Breast epithelium (tissue), 4 donors: ENCODE measurements around the gene RUBCN. TPM values are rescaled to one million over a fixed set of nuclear protein-coding genes. Genes with fewer than 3 reads are reported as not detected.

Source experiments
- DNase-seq, 2 donors: peaks; one replicate each; pipeline ENCODE4 v3.0.0-alpha.2; 2019; ENCODE audit warnings: low spot score in 2 of 2
- H3K27ac ChIP-seq, 2 donors: fragments of 200-600 bp; sonication (generic) in 1 of 2; one replicate each; pipeline ENCODE4 v1.5.1; 2016 to 2019; ENCODE audit warnings: mild to moderate bottlenecking in 1 of 2
- H3K27me3 ChIP-seq, 2 donors: fragments of 200-600 bp; sonication (generic) in 1 of 2; one replicate each; pipeline versions ENCODE4 v1.5.1 to v1.6.0; 2017 to 2019; ENCODE audit warnings: control low read depth in 1 of 2, mild to moderate bottlenecking in 1 of 2
- H3K36me3 ChIP-seq: fragments of 200-600 bp; one replicate; pipeline ENCODE4 v1.5.1; 2019
- H3K4me1 ChIP-seq, 2 donors: fragments of 200-600 bp; sonication (generic); one replicate each; pipeline ENCODE4 v1.5.1; 2016 to 2019; ENCODE audit warnings: control low read depth in 1 of 2
- H3K4me3 ChIP-seq, 3 donors: fragments of 200-600 bp; sonication (generic); 1 replicate in 2 of 3; 2 replicates in 1 of 3; pipeline ENCODE4 v1.5.1; 2016 to 2019; ENCODE audit warnings: mild to moderate bottlenecking in 3 of 3, moderate library complexity in 2 of 3
- H3K9me3 ChIP-seq, 2 donors: fragments of 200-600 bp; sonication (generic) in 1 of 2; one replicate each; pipeline ENCODE4 v1.5.1; 2016 to 2019; ENCODE audit warnings: control low read depth in 1 of 2
- CTCF ChIP-seq, 3 donors: fragments of 450-650 bp; IDR thresholded peaks; one replicate each; pipeline ENCODE4 v1.5.1; 2016 to 2017; ENCODE audit warnings: antibody characterized with exemption in 3 of 3, mild to moderate bottlenecking in 3 of 3, moderate library complexity in 3 of 3
- POLR2A ChIP-seq: fragments of 450-650 bp; IDR thresholded peaks from one replicate; pipeline ENCODE4 v1.6.1; 2016; ENCODE audit warnings: antibody characterized with exemption, mild to moderate bottlenecking, moderate library complexity
- POLR2AphosphoS5 ChIP-seq, 3 donors: sonication (generic); formaldehyde crosslinking; IDR thresholded peaks; one replicate each; pipeline ENCODE4 v1.6.1; 2017; ENCODE audit warnings: antibody characterized with exemption in 3 of 3
- intact Hi-C: fragments of 100-400 bp; cut with DNase I; formaldehyde crosslinking; loops from one replicate; pipeline ENCODE4 v1.15.1; 2023; ENCODE audit warnings: low total_unique reads
- total RNA-seq, 3 donors: library from RNA; depleted of rRNA; stranded (reverse); fragments of >200 nt; gene quantifications; one replicate each; pipeline ENCODE4 v1.1.0, GENCODE V29; 2016

The RUBCN gene
- total RNA-seq, 3 donors from 2014 or later, result 26.3 to 36.4 (median 35.7) TPM

GRCh38 chr3:197722734-197723133, 14.0 kb downstream of the RUBCN start:
- no peak for DNase-seq
- intact Hi-C loops, result no loop called here
- no peak for TF ChIP-seq CTCF (IDR thresholded peaks at IDR 0.05)
- TF ChIP-seq POLR2AphosphoS5 (IDR thresholded peaks at IDR 0.05), result no peak
- no peak for TF ChIP-seq POLR2A
- Histone ChIP-seq H3K9me3 (no peaks in the 10 kb centered on the region), H3K27me3 (no peaks in the 10 kb centered on the region), H3K4me1 (no peaks in the 10 kb centered on the region), H3K27ac (no peak overlapping the region), H3K36me3 (no peaks in the 10 kb centered on the region), H3K4me3 (no peak overlapping the region)

GRCh38 chr3:197720694-197721093, 16.0 kb downstream of the RUBCN start:
- no peak for DNase-seq
- H3K36me3 ChIP-seq, result no peaks in the 10 kb centered on the region
- H3K27ac ChIP-seq, result no peak overlapping the region
- H3K4me3 ChIP-seq, result no peak overlapping the region
- no peaks in the 10 kb centered on the region for H3K27me3 ChIP-seq
- H3K9me3 ChIP-seq, result no peaks in the 10 kb centered on the region
- intact Hi-C loops, result no loop called here
- no peaks in the 10 kb centered on the region for H3K4me1 ChIP-seq
- TF ChIP-seq POLR2AphosphoS5 (IDR thresholded peaks at IDR 0.05), result no peak
- no peak for TF ChIP-seq CTCF (IDR thresholded peaks at IDR 0.05)
- no peak for TF ChIP-seq POLR2A

- H3K4me1 ChIP-seq, result no peaks in the 10 kb centered on the region
- no peak for DNase-seq
- TF ChIP-seq CTCF (IDR thresholded peaks at IDR 0.05), result no peak
- intact Hi-C loops, result no loop called here
- H3K9me3 ChIP-seq, result no peaks in the 10 kb centered on the region
- H3K27me3 ChIP-seq, result no peaks in the 10 kb centered on the region
- H3K4me3 ChIP-seq, result no peak overlapping the region
- no peak overlapping the region for H3K27ac ChIP-seq
- no peaks in the 10 kb centered on the region for H3K36me3 ChIP-seq
These were observed 17.8 kb downstream of the RUBCN start for GRCh38 chr3:197718891-197719290.

GRCh38 chr3:197714251-197714650, 22.5 kb downstream of the RUBCN start:
- intact Hi-C loops, result no loop called here

GRCh38 chr3:197713477-197713822, 23.3 kb downstream of the RUBCN start:
- TF ChIP-seq POLR2A (no peak), CTCF (IDR thresholded peaks at IDR 0.05) (no peak), POLR2AphosphoS5 (IDR thresholded peaks at IDR 0.05) (no peak)
- no peak for DNase-seq
- Histone ChIP-seq H3K36me3 (no peaks in the 10 kb centered on the region), H3K27me3 (no peaks in the 10 kb centered on the region), H3K4me3 (no peak overlapping the region), H3K4me1 (no peaks in the 10 kb centered on the region), H3K9me3 (no peaks in the 10 kb centered on the region), H3K27ac (peak overlapping the region; percentile 85 to 88)
- intact Hi-C loops, result no loop called here

More at GRCh38 chr3:197714251-197714650, 22.5 kb downstream of the RUBCN start:
- TF ChIP-seq CTCF (IDR thresholded peaks at IDR 0.05) (no peak), POLR2A (no peak), POLR2AphosphoS5 (IDR thresholded peaks at IDR 0.05) (no peak)
- Histone ChIP-seq H3K9me3 (no peaks in the 10 kb centered on the region), H3K27ac (no peak overlapping the region), H3K4me3 (no peak overlapping the region), H3K36me3 (no peaks in the 10 kb centered on the region), H3K4me1 (no peaks in the 10 kb centered on the region), H3K27me3 (no peaks in the 10 kb centered on the region)
- DNase-seq, result no peak
